ENCODE data around the gene RGMA. TPM values are rescaled to one million over a fixed set of nuclear protein-coding genes. Genes with fewer than 3 reads are reported as not detected.
"Not testable (repeated sequence)": the region's sequence is repeated elsewhere in the genome, so short reads cannot be mapped to it uniquely, and the experiment has no call there.

The RGMA gene
- total RNA-seq, 5 donors from 2014 or later (not counting 1 experiment from before 2014, with no cell fraction given): 0.15 to 0.44 (median 0.23) TPM; not detected in 2

- H3K9me3 Mint-ChIP-seq: no peaks in the 10 kb centered on the region
- no peak for DNase-seq
- no peak for ATAC-seq (replicated peaks in 1 of 4)
- Histone ChIP-seq H3K9me3 (no peaks in the 10 kb centered on the region), H3K27ac (ENCODE audit: low read length) (no peak overlapping the region), H3K4me1 (ENCODE audit: control insufficient read depth in 1 of 2, extremely low read depth in 1 of 2, insufficient read depth in 2 of 2, low read length in 2 of 2) (peaks cover 0 to 3% of the 10 kb centered on the region in 2 experiments), H3K36me3 (ENCODE audit: control insufficient read depth in 2 of 2, extremely low read depth in 1 of 2, insufficient read depth in 1 of 2, low read length in 1 of 2) (no peaks in the 10 kb centered on the region), H3K4me3 (ENCODE audit: control insufficient read depth in 1 of 2, extremely low read depth in 1 of 2, low read length in 1 of 2) (no peak overlapping the region), H3K27me3 (replicated peaks in 1 of 2; ENCODE audit: control insufficient read depth in 2 of 2, extremely low read depth in 1 of 2, insufficient read depth in 2 of 2, low read length in 1 of 2) (peaks cover 0 to 34% of the 10 kb centered on the region in 2 experiments)
- H3K27ac Mint-ChIP-seq: no peak overlapping the region
- CTCF ChIA-PET: interaction anchor here in 1 of 2 donors (0.5 kb wide), 1 partner anchor 22 kb away, joined by 3 read pairs; no protein-coding TSS in a partner anchor
- peaks cover 14 to 15% of the 10 kb centered on the region in 2 donors for H3K27me3 Mint-ChIP-seq
- H3K4me1 Mint-ChIP-seq: peaks cover 0 to 5% (median 4%) of the 10 kb centered on the region in 3 donors
- POLR2A ChIA-PET: no interaction called here
- H3K36me3 Mint-ChIP-seq: no peaks in the 10 kb centered on the region
- no peak overlapping the region for H3K4me3 Mint-ChIP-seq
- WGBS (ENCODE audit: insufficient coverage): 95% methylated on average over 37 of the region's 38 CpGs
These were observed 22.8 kb downstream of the RGMA start for GRCh38 chr15:93066224-93066681.

GRCh38 chr15:93065641-93066045 lies 23.4 kb downstream of the RGMA start:
- no peaks in the 10 kb centered on the region for H3K9me3 Mint-ChIP-seq
- ChIA-PET CTCF (no interaction called here), POLR2A (no interaction called here)
- peaks cover 0 to 33% of the 10 kb centered on the region in 2 experiments for H3K27me3 ChIP-seq (replicated peaks in 1 of 2; ENCODE audit: control insufficient read depth in 2 of 2, extremely low read depth in 1 of 2, insufficient read depth in 2 of 2, low read length in 1 of 2)
- no peak overlapping the region for H3K4me3 Mint-ChIP-seq
- no peak overlapping the region for H3K4me3 ChIP-seq (ENCODE audit: control insufficient read depth in 1 of 2, extremely low read depth in 1 of 2, low read length in 1 of 2)
- 93% methylated on average over 22 of the region's 23 CpGs for WGBS (ENCODE audit: insufficient coverage)
- H3K9me3 ChIP-seq: no peaks in the 10 kb centered on the region
- peaks cover 11% of the 10 kb centered on the region in 2 donors for H3K27me3 Mint-ChIP-seq
- H3K27ac ChIP-seq (ENCODE audit: low read length): no peak overlapping the region
- no peaks in the 10 kb centered on the region for H3K36me3 Mint-ChIP-seq
- ATAC-seq (replicated peaks in 1 of 4) (no peak), DNase-seq (no peak)
- no peak overlapping the region for H3K27ac Mint-ChIP-seq
- H3K36me3 ChIP-seq (ENCODE audit: control insufficient read depth in 2 of 2, extremely low read depth in 1 of 2, insufficient read depth in 1 of 2, low read length in 1 of 2): no peaks in the 10 kb centered on the region
- peaks cover 0 to 5% (median 4%) of the 10 kb centered on the region in 3 donors for H3K4me1 Mint-ChIP-seq
- H3K4me1 ChIP-seq (ENCODE audit: control insufficient read depth in 1 of 2, extremely low read depth in 1 of 2, insufficient read depth in 2 of 2, low read length in 2 of 2): peaks cover 0 to 3% of the 10 kb centered on the region in 2 experiments

- Histone ChIP-seq H3K27ac (ENCODE audit: low read length) (no peak overlapping the region), H3K9me3 (no peaks in the 10 kb centered on the region), H3K4me1 (ENCODE audit: control insufficient read depth in 1 of 2, extremely low read depth in 1 of 2, insufficient read depth in 2 of 2, low read length in 2 of 2) (peaks cover 0 to 3% of the 10 kb centered on the region in 2 experiments), H3K36me3 (ENCODE audit: control insufficient read depth in 2 of 2, extremely low read depth in 1 of 2, insufficient read depth in 1 of 2, low read length in 1 of 2) (no peaks in the 10 kb centered on the region), H3K27me3 (replicated peaks in 1 of 2; ENCODE audit: control insufficient read depth in 2 of 2, extremely low read depth in 1 of 2, insufficient read depth in 2 of 2, low read length in 1 of 2) (peaks cover 0 to 40% of the 10 kb centered on the region in 2 experiments), H3K4me3 (ENCODE audit: control insufficient read depth in 1 of 2, extremely low read depth in 1 of 2, low read length in 1 of 2) (no peak overlapping the region)
- CTCF ChIA-PET: no interaction called here
- H3K4me3 Mint-ChIP-seq: no peak overlapping the region
- H3K27ac Mint-ChIP-seq: no peak overlapping the region
- peaks cover 11 to 13% of the 10 kb centered on the region in 2 donors for H3K27me3 Mint-ChIP-seq
- no peaks in the 10 kb centered on the region for H3K9me3 Mint-ChIP-seq
- POLR2A ChIA-PET: no interaction called here
- ATAC-seq (replicated peaks in 1 of 4) (no peak), DNase-seq (no peak)
- H3K36me3 Mint-ChIP-seq: no peaks in the 10 kb centered on the region
- WGBS (ENCODE audit: insufficient coverage): 29% methylated on average over 11 of the region's 23 CpGs
- H3K4me1 Mint-ChIP-seq: peaks cover 0 to 5% (median 4%) of the 10 kb centered on the region in 3 donors
These were observed 25.0 kb downstream of the RGMA start for GRCh38 chr15:93063796-93064690.

GRCh38 chr15:93063262-93063671 lies 25.7 kb downstream of the RGMA start:
- ATAC-seq (replicated peaks in 1 of 4) (no peak), DNase-seq (no peak)
- no peaks in the 10 kb centered on the region for H3K9me3 Mint-ChIP-seq
- no peaks in the 10 kb centered on the region for H3K36me3 Mint-ChIP-seq
- H3K9me3 ChIP-seq: no peaks in the 10 kb centered on the region
- H3K27ac ChIP-seq (ENCODE audit: low read length): no peak overlapping the region
- H3K27ac Mint-ChIP-seq: no peak overlapping the region
- peaks cover 11 to 13% of the 10 kb centered on the region in 2 donors for H3K27me3 Mint-ChIP-seq
- H3K4me1 Mint-ChIP-seq: peaks cover 0 to 5% (median 4%) of the 10 kb centered on the region in 3 donors
- ChIA-PET CTCF (no interaction called here), POLR2A (no interaction called here)
- no peak overlapping the region for H3K4me3 Mint-ChIP-seq
- WGBS (ENCODE audit: insufficient coverage): 100% methylated on average over 4 of the region's 8 CpGs
- H3K4me3 ChIP-seq (ENCODE audit: control insufficient read depth in 1 of 2, extremely low read depth in 1 of 2, low read length in 1 of 2): no peak overlapping the region
- peaks cover 0 to 40% of the 10 kb centered on the region in 2 experiments for H3K27me3 ChIP-seq (replicated peaks in 1 of 2; ENCODE audit: control insufficient read depth in 2 of 2, extremely low read depth in 1 of 2, insufficient read depth in 2 of 2, low read length in 1 of 2)
- peaks cover 0 to 3% of the 10 kb centered on the region in 2 experiments for H3K4me1 ChIP-seq (ENCODE audit: control insufficient read depth in 1 of 2, extremely low read depth in 1 of 2, insufficient read depth in 2 of 2, low read length in 2 of 2)
- H3K36me3 ChIP-seq (ENCODE audit: control insufficient read depth in 2 of 2, extremely low read depth in 1 of 2, insufficient read depth in 1 of 2, low read length in 1 of 2): no peaks in the 10 kb centered on the region

GRCh38 chr15:93062628-93063261 lies 26.3 kb downstream of the RGMA start:
- H3K9me3 ChIP-seq; H3K4me3 ChIP-seq (ENCODE audit: control insufficient read depth in 1 of 2, extremely low read depth in 1 of 2, low read length in 1 of 2); DNase-seq; H3K36me3 Mint-ChIP-seq; H3K27ac Mint-ChIP-seq; H3K4me1 ChIP-seq (ENCODE audit: control insufficient read depth in 1 of 2, extremely low read depth in 1 of 2, insufficient read depth in 2 of 2, low read length in 2 of 2); POLR2A ChIA-PET; H3K4me1 Mint-ChIP-seq; H3K27ac ChIP-seq (ENCODE audit: low read length); H3K36me3 ChIP-seq (ENCODE audit: control insufficient read depth in 2 of 2, extremely low read depth in 1 of 2, insufficient read depth in 1 of 2, low read length in 1 of 2); ATAC-seq (replicated peaks in 1 of 4); CTCF ChIA-PET; H3K4me3 Mint-ChIP-seq; H3K9me3 Mint-ChIP-seq: not testable (repeated sequence)
- H3K27me3 ChIP-seq (replicated peaks in 1 of 2; ENCODE audit: control insufficient read depth in 2 of 2, extremely low read depth in 1 of 2, insufficient read depth in 2 of 2, low read length in 1 of 2): peaks cover 0 to 39% of the 10 kb centered on the region in 2 experiments
- peaks cover 11 to 13% of the 10 kb centered on the region in 2 donors for H3K27me3 Mint-ChIP-seq
- 71% methylated on average over 3 of the region's 13 CpGs for WGBS (ENCODE audit: insufficient coverage)

GRCh38 chr15:93060336-93061248 lies 28.4 kb downstream of the RGMA start:
- Histone ChIP-seq H3K4me3 (ENCODE audit: control insufficient read depth in 1 of 2, extremely low read depth in 1 of 2, low read length in 1 of 2) (no peak overlapping the region), H3K9me3 (no peaks in the 10 kb centered on the region), H3K27me3 (replicated peaks in 1 of 2; ENCODE audit: control insufficient read depth in 2 of 2, extremely low read depth in 1 of 2, insufficient read depth in 2 of 2, low read length in 1 of 2) (peaks cover 0 to 51% of the 10 kb centered on the region in 2 experiments), H3K36me3 (ENCODE audit: control insufficient read depth in 2 of 2, extremely low read depth in 1 of 2, insufficient read depth in 1 of 2, low read length in 1 of 2) (no peaks in the 10 kb centered on the region), H3K27ac (ENCODE audit: low read length) (no peak overlapping the region), H3K4me1 (ENCODE audit: control insufficient read depth in 1 of 2, extremely low read depth in 1 of 2, insufficient read depth in 2 of 2, low read length in 2 of 2) (peaks cover 0 to 3% of the 10 kb centered on the region in 2 experiments)
- 86% methylated on average over 16 of the region's 19 CpGs for WGBS (ENCODE audit: insufficient coverage)
- DNase-seq: no peak
- Mint-ChIP-seq H3K27me3 (peaks cover 3 to 13% of the 10 kb centered on the region in 2 donors), H3K4me1 (peaks cover 0 to 5% (median 4%) of the 10 kb centered on the region in 3 donors), H3K27ac (no peak overlapping the region), H3K4me3 (no peak overlapping the region), H3K36me3 (no peaks in the 10 kb centered on the region), H3K9me3 (no peaks in the 10 kb centered on the region)
- POLR2A ChIA-PET: no interaction called here
- ATAC-seq (replicated peaks in 1 of 4): no peak
- CTCF ChIA-PET: no interaction called here

Data from T-cell (primary cell).